HCT116 (cell line): Measurements from ENCODE around the gene COL5A2.

ENCODE experiments used
- CBX3 ChIP-seq: IDR thresholded peaks from 2 replicates; pipeline ENCODE4 v1.6.1; 2012; ENCODE audit warnings: low read depth
- CTCF ChIP-seq, 3 experiments: fragments of 200-600 bp in 1 of 3; sonication (generic) in 1 of 3; IDR thresholded peaks in 2 of 3; conservative IDR thresholded peaks in 1 of 3; 2 replicates each; pipeline ENCODE4 v1.5.1; 2012 to 2017; ENCODE audit warnings: low read depth in 2 of 3, low read length in 2 of 3, antibody characterized with exemption in 1 of 3, borderline replicate concordance in 1 of 3, control low read depth in 1 of 3, mild to moderate bottlenecking in 1 of 3, mixed read lengths in 1 of 3, mixed run types in 1 of 3, moderate library complexity in 1 of 3; ENCODE audit not compliant: insufficient read depth in 1 of 3
- ELF1 ChIP-seq: IDR thresholded peaks from 2 replicates; pipeline ENCODE4 v1.6.1; 2012; ENCODE audit warnings: low read depth, borderline replicate concordance
- EZH2 ChIP-seq: fragments of 200-600 bp; sonication (generic); IDR thresholded peaks from 2 replicates; pipeline ENCODE4 v1.6.1; 2017; ENCODE audit warnings: antibody characterized with exemption, mixed run types
- EZH2phosphoT487 ChIP-seq: fragments of 200-600 bp; IDR thresholded peaks from 2 replicates; pipeline ENCODE4 v1.6.1; 2018; ENCODE audit warnings: antibody characterized with exemption, borderline replicate concordance
- FOSL1 ChIP-seq: IDR thresholded peaks from 2 replicates; pipeline ENCODE4 v1.6.1; 2012; ENCODE audit warnings: low read depth
- JUND ChIP-seq: IDR thresholded peaks from 2 replicates; pipeline ENCODE4 v1.6.1; 2012
- MAX ChIP-seq: IDR thresholded peaks from 2 replicates; pipeline ENCODE4 v1.6.1; 2012
- POLR2A ChIP-seq: IDR thresholded peaks from 2 replicates; pipeline ENCODE4 v1.7.0; 2011; ENCODE audit warnings: borderline replicate concordance; ENCODE audit not compliant: insufficient read depth, insufficient read length; ENCODE audit errors: extremely low read depth
- POLR2AphosphoS5 ChIP-seq: IDR thresholded peaks from 2 replicates; pipeline ENCODE4 v1.6.1; 2011; ENCODE audit warnings: mild to moderate bottlenecking, low read depth, low read length, moderate library complexity
- RAD21 ChIP-seq: IDR thresholded peaks from 2 replicates; pipeline ENCODE4 v1.6.1; 2012; ENCODE audit warnings: low read depth, mild to moderate bottlenecking
- SRF ChIP-seq: IDR thresholded peaks from 2 replicates; pipeline ENCODE4 v1.6.1; 2012; ENCODE audit warnings: low read depth
- ZBTB33 ChIP-seq: IDR thresholded peaks from 2 replicates; pipeline ENCODE4 v1.6.1; 2011; ENCODE audit warnings: mild to moderate bottlenecking, low read length, moderate library complexity; ENCODE audit not compliant: insufficient replicate concordance; ENCODE audit errors: extremely low read depth
- ZNF274 ChIP-seq: fragments of 200-500 bp; sonication (Bioruptor generic); IDR thresholded peaks from 2 replicates; pipeline ENCODE4 v1.6.1; 2014; ENCODE audit warnings: mild to moderate bottlenecking, low read depth, low read length, inconsistent platforms

GRCh38 chr2:189013671-189014448, 165.7 kb downstream of the COL5A2 start:
- no peak for TF ChIP-seq ZBTB33
- no peak for TF ChIP-seq POLR2AphosphoS5
- no peak for TF ChIP-seq CTCF (IDR thresholded peaks at IDR 0.05 in 2 of 3, conservative IDR thresholded peaks at IDR 0.05 in 1 of 3; ENCODE audit: borderline replicate concordance in 1 of 3, insufficient read depth in 1 of 3, low read depth in 2 of 3, low read length in 2 of 3)
- TF ChIP-seq EZH2phosphoT487 = no peak
- no peak for TF ChIP-seq ZNF274
- TF ChIP-seq EZH2 = no peak
- no peak for TF ChIP-seq POLR2A
- no peak for TF ChIP-seq RAD21
- TF ChIP-seq MAX = no peak
- no peak for TF ChIP-seq CBX3
- no peak for TF ChIP-seq FOSL1
- no peak for TF ChIP-seq JUND
- no peak for TF ChIP-seq SRF
- TF ChIP-seq ELF1 = no peak
